C4-2B (cell line): ENCODE data around the gene BLVRA.
A peak's percentile ranks its signal among the peaks of the same experiment; 100 is the strongest.

ENCODE experiments used
- H3K27ac ChIP-seq: fragments of 450-650 bp; 2 replicates; pipeline ENCODE4 v1.5.1; 2017
- ZFX ChIP-seq: fragments of 450-650 bp; IDR thresholded peaks from 2 replicates; pipeline ENCODE4 v1.6.1; 2017
- TF ChIP-seq, protein P1 (sequence below): fragments of 450-650 bp; conservative IDR thresholded peaks from 2 replicates; pipeline ENCODE4 v1.5.1; 2017; ENCODE audit warnings: mild to moderate bottlenecking

The BLVRA gene

DNA sequence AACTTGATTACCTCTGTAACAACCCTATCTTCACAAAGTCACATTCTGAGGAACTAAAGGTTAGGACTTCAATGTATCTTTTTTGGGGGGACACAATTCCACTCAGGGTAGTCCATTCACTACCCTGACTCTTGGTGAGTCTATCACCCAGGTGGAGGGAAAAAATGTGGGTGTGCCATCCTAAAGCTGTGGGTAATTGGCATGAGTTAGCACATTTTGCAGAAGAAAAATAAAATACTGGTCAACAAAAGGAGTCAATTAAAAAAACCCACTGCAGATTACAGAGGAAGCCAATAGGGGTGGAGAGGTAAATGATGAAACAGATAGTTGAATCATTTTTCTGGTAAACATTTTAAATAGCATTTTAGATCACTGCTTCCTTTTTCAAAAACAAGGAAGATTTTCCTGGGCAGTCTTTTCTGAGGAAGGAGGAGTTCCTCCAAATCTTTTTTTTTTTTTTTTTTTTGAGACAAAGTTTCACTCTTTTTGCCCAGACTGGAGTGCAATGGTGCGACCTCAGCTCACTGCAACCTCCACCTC is 5.1 kb upstream of the BLVRA start:
- TF ChIP-seq ZFX = no peak
- TF ChIP-seq, protein P1, sequence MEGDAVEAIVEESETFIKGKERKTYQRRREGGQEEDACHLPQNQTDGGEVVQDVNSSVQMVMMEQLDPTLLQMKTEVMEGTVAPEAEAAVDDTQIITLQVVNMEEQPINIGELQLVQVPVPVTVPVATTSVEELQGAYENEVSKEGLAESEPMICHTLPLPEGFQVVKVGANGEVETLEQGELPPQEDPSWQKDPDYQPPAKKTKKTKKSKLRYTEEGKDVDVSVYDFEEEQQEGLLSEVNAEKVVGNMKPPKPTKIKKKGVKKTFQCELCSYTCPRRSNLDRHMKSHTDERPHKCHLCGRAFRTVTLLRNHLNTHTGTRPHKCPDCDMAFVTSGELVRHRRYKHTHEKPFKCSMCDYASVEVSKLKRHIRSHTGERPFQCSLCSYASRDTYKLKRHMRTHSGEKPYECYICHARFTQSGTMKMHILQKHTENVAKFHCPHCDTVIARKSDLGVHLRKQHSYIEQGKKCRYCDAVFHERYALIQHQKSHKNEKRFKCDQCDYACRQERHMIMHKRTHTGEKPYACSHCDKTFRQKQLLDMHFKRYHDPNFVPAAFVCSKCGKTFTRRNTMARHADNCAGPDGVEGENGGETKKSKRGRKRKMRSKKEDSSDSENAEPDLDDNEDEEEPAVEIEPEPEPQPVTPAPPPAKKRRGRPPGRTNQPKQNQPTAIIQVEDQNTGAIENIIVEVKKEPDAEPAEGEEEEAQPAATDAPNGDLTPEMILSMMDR = no peak
- H3K27ac ChIP-seq = no peak overlapping the region

DNA sequence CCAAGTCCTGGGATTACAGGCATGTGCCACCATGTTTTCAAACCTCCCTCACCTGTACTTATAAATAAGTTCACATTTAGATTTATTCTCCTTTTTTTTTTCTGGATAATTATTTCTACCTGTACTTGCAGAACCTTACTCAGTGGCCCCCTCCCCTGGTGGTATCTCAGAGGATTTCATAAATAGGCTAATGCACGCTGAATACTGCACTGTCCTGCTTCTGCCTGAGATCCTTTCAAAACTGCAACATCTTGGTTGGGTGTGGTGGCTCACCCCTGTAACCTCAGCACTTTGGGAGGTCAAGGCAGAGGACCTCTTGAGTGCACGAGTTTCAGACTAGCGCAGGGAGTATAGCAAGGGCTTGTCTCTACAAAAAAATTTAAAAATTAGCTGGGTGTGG is 4.6 kb upstream of the BLVRA start:
- no peak overlapping the region for H3K27ac ChIP-seq
- TF ChIP-seq, protein P1 = no peak
- no peak for TF ChIP-seq ZFX

DNA sequence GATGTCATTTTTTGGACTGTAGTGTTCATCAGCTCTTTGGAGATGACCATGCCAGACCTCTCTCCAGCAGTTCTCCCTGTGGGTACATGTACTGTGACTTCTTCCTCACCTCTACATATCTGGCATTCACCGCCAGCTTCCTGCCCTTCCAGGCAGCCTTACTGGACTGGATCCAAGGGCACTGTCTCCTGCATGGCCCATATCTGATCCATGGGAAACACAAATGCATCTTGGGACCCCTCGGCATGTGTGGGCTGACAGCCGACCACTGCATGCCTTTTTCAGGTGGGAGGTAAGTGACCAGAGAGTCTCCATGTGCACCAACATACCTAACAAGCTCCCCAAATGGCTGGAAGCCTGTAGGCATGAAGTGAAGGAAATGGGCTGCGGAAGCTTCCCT is 3.9 kb upstream of the BLVRA start:
- H3K27ac ChIP-seq = no peak overlapping the region
- TF ChIP-seq ZFX = no peak
- TF ChIP-seq, protein P1 = no peak

DNA sequence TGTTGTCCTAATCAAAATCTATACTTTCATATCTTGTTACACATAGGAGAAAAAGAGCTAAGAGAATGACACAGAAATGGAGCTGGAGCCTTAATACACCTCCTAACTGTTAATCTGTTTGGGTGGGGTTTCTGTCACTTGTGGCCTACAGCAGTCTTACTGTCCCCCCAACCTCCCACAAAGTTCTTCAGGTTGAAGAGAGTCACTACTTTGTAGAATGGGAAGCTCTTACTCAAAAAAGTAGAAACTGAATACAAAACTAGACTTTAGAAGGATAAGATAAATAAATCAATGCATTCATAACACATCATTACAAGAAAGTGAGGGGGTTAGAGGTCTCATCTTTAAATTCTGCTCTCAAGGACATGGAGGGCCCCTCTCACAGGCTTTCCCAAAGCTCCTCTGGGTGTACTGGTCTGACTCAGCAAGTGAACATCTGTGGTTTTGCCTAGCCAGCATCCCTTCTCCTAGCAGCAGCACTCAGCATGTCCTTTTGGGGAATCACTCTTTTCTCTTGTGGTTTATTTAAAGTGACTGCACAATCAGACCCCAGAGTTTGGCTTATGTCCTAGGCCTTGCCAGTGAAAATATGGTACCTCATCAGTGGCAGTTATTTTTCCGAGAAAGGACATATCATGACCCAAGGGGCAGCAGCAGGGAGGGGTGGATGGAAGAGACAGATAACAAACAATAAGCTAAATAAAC is 2.0 kb upstream of the BLVRA start:
- no peak for TF ChIP-seq ZFX
- TF ChIP-seq, protein P1 = no peak
- H3K27ac ChIP-seq = no peak overlapping the region

DNA sequence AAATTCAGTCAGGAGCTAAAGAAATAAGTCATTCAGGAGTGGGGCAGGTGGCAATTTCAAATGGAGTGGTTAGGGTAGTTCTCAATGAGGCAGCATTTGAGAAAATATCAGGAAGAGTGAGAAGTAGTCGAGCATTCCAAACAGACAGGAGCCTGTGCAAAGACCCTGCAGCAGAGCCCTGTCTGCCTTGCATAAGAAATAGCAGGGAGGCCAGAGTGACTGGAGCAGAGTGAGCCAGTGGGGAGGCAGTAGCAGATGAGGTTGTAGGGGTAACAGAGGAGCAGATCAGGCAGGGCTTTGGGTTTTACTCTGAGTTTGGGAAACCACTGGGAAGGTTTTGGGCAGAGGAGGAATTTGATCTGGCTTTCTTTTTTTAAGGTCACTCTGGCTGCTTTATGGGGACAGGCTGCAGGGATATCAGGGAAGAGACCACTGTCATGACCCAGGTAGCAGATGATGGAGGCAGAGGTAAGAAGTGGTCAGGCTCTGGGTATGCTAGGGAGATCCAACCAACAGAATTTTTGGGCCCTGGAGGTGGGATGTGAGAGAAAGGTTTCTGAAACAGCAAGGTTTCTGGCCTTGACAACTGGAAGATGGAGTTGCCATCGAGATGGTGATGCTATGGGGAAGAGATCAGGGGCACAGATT is 1.3 kb upstream of the BLVRA start:
- no peak overlapping the region for H3K27ac ChIP-seq

DNA sequence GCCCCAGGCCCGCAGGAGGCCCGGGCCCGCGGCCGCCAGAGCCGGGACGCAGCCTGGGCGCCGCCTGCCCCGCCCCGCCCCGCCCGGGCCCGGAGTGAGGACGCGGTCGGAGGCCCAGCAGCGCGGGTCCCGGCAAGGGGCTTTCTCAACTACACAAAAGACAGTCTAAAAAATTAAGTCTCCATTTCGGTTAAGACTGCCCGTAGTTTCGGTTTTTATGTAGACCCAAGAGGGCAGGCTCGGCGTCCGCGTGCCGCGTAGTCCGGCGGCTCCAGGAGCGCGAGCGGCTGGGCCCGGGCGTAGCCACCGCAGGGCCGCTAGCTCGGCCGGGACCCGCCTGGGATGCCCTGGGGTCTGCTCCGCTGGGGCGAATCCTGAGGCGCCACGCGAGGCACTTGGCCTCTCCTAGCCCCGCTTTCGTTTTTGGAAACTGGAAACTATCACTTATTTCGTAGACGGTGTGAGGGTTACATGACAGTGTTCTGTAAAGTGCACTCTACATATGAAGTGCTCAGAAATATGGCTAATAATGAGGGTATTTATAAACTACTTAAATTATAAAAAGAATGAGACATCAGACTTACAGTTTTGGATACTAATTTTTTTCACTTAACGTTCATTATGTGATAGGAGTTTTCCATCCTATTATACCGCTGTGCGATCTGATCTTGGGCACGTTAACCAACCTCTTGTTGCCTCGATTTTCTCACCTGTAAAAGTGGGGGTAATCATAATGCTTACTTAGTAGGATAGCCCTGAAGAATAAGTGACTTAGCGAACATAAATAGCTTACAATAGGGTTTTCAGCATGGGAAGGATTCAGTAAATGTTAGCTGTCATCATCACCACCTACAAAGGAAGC is 573 bp downstream of the BLVRA start:
- TF ChIP-seq ZFX = peak; percentile 92
- TF ChIP-seq, protein P1 = no peak
- peak overlapping the region; percentile 53 for H3K27ac ChIP-seq

More for the DNA sequence above, 1.3 kb upstream of the BLVRA start:
- no peak for TF ChIP-seq ZFX
- TF ChIP-seq, protein P1 = no peak

DNA sequence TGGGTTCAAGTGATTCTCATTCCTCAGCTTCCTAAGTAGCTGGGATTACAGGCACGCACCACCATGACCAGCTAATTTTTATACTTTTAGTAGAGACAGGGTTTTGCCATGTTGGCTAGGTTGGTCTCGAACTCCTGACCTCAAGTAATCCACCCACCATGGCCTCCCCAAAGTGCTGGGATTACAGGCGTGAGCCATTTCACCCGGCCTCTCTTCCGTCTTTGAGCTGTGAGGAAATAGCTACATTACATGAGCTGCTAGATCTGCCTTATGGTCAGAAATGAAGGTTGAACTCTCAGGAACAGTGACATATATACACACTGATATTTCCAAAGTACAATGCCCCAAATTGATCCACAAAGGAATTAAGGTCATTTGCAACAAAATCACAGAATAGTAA is 2.4 kb downstream of the BLVRA start:
- TF ChIP-seq, protein P1 = no peak
- no peak for TF ChIP-seq ZFX
- no peak overlapping the region for H3K27ac ChIP-seq
